ENCODE measurements around the gene AKIRIN2.

DNA sequence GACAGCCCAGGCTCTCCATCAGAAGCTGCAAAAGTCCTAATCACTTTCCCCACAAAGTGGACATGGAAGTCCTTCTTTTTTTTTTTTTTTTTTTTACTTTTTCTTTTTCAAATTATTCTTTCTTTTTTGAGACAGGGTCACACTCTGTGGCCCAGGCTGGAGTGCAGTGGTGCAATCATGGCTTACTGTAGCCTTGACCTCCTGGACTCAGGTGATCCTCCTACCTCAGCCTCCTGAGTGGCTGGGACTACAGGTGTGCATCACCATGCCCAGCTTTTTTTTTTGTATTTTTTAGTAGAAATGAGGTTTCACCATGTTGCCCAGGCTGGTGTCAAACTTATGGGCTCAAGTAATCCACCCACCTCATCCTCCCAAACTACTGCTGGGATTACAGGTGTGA, 29.0 kb upstream of the AKIRIN2 start:
- TF ChIP-seq, protein P1, sequence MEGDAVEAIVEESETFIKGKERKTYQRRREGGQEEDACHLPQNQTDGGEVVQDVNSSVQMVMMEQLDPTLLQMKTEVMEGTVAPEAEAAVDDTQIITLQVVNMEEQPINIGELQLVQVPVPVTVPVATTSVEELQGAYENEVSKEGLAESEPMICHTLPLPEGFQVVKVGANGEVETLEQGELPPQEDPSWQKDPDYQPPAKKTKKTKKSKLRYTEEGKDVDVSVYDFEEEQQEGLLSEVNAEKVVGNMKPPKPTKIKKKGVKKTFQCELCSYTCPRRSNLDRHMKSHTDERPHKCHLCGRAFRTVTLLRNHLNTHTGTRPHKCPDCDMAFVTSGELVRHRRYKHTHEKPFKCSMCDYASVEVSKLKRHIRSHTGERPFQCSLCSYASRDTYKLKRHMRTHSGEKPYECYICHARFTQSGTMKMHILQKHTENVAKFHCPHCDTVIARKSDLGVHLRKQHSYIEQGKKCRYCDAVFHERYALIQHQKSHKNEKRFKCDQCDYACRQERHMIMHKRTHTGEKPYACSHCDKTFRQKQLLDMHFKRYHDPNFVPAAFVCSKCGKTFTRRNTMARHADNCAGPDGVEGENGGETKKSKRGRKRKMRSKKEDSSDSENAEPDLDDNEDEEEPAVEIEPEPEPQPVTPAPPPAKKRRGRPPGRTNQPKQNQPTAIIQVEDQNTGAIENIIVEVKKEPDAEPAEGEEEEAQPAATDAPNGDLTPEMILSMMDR (IDR thresholded peaks at IDR 0.05): no peak
- TF ChIP-seq POLR2AphosphoS5 (IDR thresholded peaks at IDR 0.05): no peak
